IMR-90 (cell line): Measurements from ENCODE around the gene RPTOR. TPM values are rescaled to one million over a fixed set of nuclear protein-coding genes. Genes with fewer than 3 reads are reported as not detected.

Experiments
- ATAC-seq: fragments of 200-7000 bp; cut with Tn5 transposase; 2 replicates; pipeline ENCODE4 v1.9.1; 2020; ENCODE audit warnings: low read depth, mild to moderate bottlenecking, moderate library complexity
- BruUV-seq: library from RNA; stranded (reverse); fragments of 400-500 nt; replicated peaks from 2 replicates; lab custom pipeline; 2021; lab: Mats Ljungman, UMichigan
- CTCF ChIA-PET: fragments of 300-600 bp; formaldehyde crosslinking; extraction: SDS; loops from one replicate; lab custom pipeline; 2021; ENCODE audit warnings: antibody characterized with exemption; lab: Yijun Ruan, JAX
- POLR2A ChIA-PET: fragments of 300-600 bp; sonication (Branson Sonifier 250); formaldehyde crosslinking; loops from one replicate; lab custom pipeline; 2022; ENCODE audit warnings: antibody characterized with exemption; ENCODE audit not compliant: unreplicated experiment; lab: Charles Lee
- DNase-seq: peaks from one replicate; pipeline ENCODE4 v3.0.0; 2013
- H2AFZ ChIP-seq: replicated peaks from 2 replicates; pipeline ENCODE3; 2013; ENCODE audit warnings: low read length, mild to moderate bottlenecking; ENCODE audit not compliant: poor library complexity
- H2AK5ac ChIP-seq: 2 replicates; pipeline ENCODE4 v1.6.1; 2013; ENCODE audit warnings: low read depth, low read length, inconsistent platforms
- H2AK9ac ChIP-seq: replicated peaks from 2 replicates; pipeline ENCODE3; 2013; ENCODE audit warnings: mild to moderate bottlenecking, low read depth, low read length, moderate library complexity; ENCODE audit not compliant: poor library complexity
- H2BK120ac ChIP-seq: 2 replicates; pipeline ENCODE4 v1.6.1; 2013; ENCODE audit warnings: low read depth, low read length, inconsistent platforms
- H2BK15ac ChIP-seq: 3 replicates; pipeline ENCODE4 v1.6.1; 2013; ENCODE audit warnings: low read depth, low read length, inconsistent platforms
- H2BK20ac ChIP-seq: 2 replicates; pipeline ENCODE4 v1.6.1; 2013; ENCODE audit warnings: low read depth, mild to moderate bottlenecking, inconsistent platforms, low read length, moderate library complexity
- H2BK5ac ChIP-seq: 2 replicates; pipeline ENCODE4 v1.6.1; 2013; ENCODE audit warnings: mild to moderate bottlenecking, low read depth, low read length, inconsistent platforms; ENCODE audit not compliant: poor library complexity, severe bottlenecking
- H3K14ac ChIP-seq: replicated peaks from 2 replicates; pipeline ENCODE4 v1.6.1; 2013; ENCODE audit warnings: low read depth, low read length, inconsistent platforms
- H3K18ac ChIP-seq: 2 replicates; pipeline ENCODE4 v1.6.1; 2013; ENCODE audit warnings: low read depth, low read length, control low read depth
- H3K23ac ChIP-seq: 2 replicates; pipeline ENCODE4 v1.6.1; 2013; ENCODE audit warnings: low read depth, low read length, inconsistent platforms
- H3K27ac ChIP-seq: 2 replicates; pipeline ENCODE4 v1.5.1; 2013; ENCODE audit warnings: mild to moderate bottlenecking, control low read depth, low read length; ENCODE audit not compliant: insufficient read depth
- H3K27me3 ChIP-seq: 2 replicates; pipeline ENCODE4 v1.6.1; 2013; ENCODE audit warnings: low read length; ENCODE audit not compliant: control insufficient read depth, insufficient read depth
- H3K36me3 ChIP-seq: 2 replicates; pipeline ENCODE4 v1.6.1; 2013; ENCODE audit warnings: low read length, mixed read lengths; ENCODE audit not compliant: control insufficient read depth, insufficient read depth
- H3K4ac ChIP-seq: 2 replicates; pipeline ENCODE4 v1.6.1; 2013; ENCODE audit warnings: low read depth, low read length, inconsistent platforms
- H3K4me1 ChIP-seq: 2 replicates; pipeline ENCODE4 v1.6.1; 2013; ENCODE audit warnings: low read length, mixed read lengths; ENCODE audit not compliant: control insufficient read depth, insufficient read depth
- H3K4me2 ChIP-seq: 2 replicates; pipeline ENCODE4 v1.6.1; 2013; ENCODE audit warnings: low read depth, mild to moderate bottlenecking, control low read depth, low read length, moderate library complexity
- H3K4me3 ChIP-seq: 2 replicates; pipeline ENCODE4 v1.5.1; 2013; ENCODE audit warnings: low read depth, mild to moderate bottlenecking, control low read depth, low read length, moderate library complexity; ENCODE audit not compliant: insufficient read depth
- H3K56ac ChIP-seq: 2 replicates; pipeline ENCODE4 v1.6.1; 2013; ENCODE audit warnings: low read length, inconsistent platforms; ENCODE audit not compliant: insufficient read depth; ENCODE audit errors: extremely low read depth
- H3K79me1 ChIP-seq, 2 experiments: 2 replicates each; pipeline ENCODE4 v1.6.1; 2013; ENCODE audit warnings: low read length in 2 of 2, inconsistent platforms in 1 of 2, low read depth in 1 of 2
- H3K9ac ChIP-seq: 2 replicates; pipeline ENCODE4 v1.6.1; 2013; ENCODE audit warnings: low read depth, low read length, control low read depth
- H3K9me1 ChIP-seq: 2 replicates; pipeline ENCODE4 v1.6.1; 2013; ENCODE audit warnings: low read length, inconsistent platforms; ENCODE audit not compliant: insufficient read depth
- H3K9me3 ChIP-seq: 2 replicates; pipeline ENCODE4 v1.6.1; 2013; ENCODE audit warnings: low read length; ENCODE audit not compliant: control insufficient read depth, insufficient read depth
- H4K20me1 ChIP-seq: 2 replicates; pipeline ENCODE4 v1.6.1; 2013; ENCODE audit warnings: low read length, inconsistent platforms; ENCODE audit not compliant: insufficient read depth
- H4K5ac ChIP-seq: 2 replicates; pipeline ENCODE4 v1.6.1; 2013; ENCODE audit warnings: mild to moderate bottlenecking, low read depth, low read length, control low read depth
- H4K8ac ChIP-seq, 2 experiments: 2 replicates each; pipeline ENCODE4 v1.6.1; 2013; ENCODE audit warnings: low read depth in 2 of 2, low read length in 2 of 2, control low read depth in 1 of 2, inconsistent platforms in 1 of 2
- H4K91ac ChIP-seq: 2 replicates; pipeline ENCODE4 v1.6.1; 2013; ENCODE audit warnings: low read depth, low read length, inconsistent platforms; ENCODE audit not compliant: insufficient read depth
- WGBS, 2 experiments: methylation state at CpG; one replicate each; pipeline versions ENCODE4 v1.1.5 to v1.1.7; 2013; ENCODE audit warnings: missing lambda C conversion rate in 2 of 2; ENCODE audit not compliant: insufficient read length in 1 of 2; ENCODE audit errors: extremely low coverage in 2 of 2; 5-methylcytosine and 5-hydroxymethylcytosine counted together
- dilution Hi-C: fragments of 300-500 bp; cut with HindIII; formaldehyde crosslinking; loops from one replicate; pipeline ENCODE4 v1.14.3; 2018; ENCODE audit warnings: low sequenced_read_pairs; ENCODE audit not compliant: unreplicated experiment
- in situ Hi-C: fragments of 300-500 bp; cut with MboI; formaldehyde crosslinking; loops from 3 replicates; pipeline ENCODE4 v1.14.3; 2019; ENCODE audit warnings: low sequenced_read_pairs, inconsistent platforms, mixed read lengths
- intact Hi-C: fragments of 100-400 bp; cut with micrococcal nuclease; formaldehyde crosslinking; loops from 2 replicates; pipeline ENCODE4 v1.10.0; 2022
- polyA plus RNA-seq, 3 experiments: library from polyadenylated mRNA; depleted of rRNA; stranded (reverse); fragments of >200 nt; gene quantifications; 2 replicates each; pipeline ENCODE4 v1.2.3, GENCODE V29; 2012; ENCODE audit warnings: low replicate concordance in 1 of 3
- total RNA-seq: library from RNA; depleted of rRNA; stranded (reverse); fragments of >200 nt; gene quantifications from 2 replicates; pipeline ENCODE4 v1.2.3, GENCODE V29; 2012
- TF ChIP-seq, protein P1 (sequence below): fragments of 150-350 bp; IDR thresholded peaks from 2 replicates; pipeline ENCODE4 v1.6.1; 2017; ENCODE audit warnings: mild to moderate bottlenecking, antibody characterized with exemption, low read length, low read depth

Gene RPTOR
- total and polyA plus RNA-seq, 2 of the 4 experiments (the other 2 are of a cell fraction): 10.8 to 14.7 TPM

DNA sequence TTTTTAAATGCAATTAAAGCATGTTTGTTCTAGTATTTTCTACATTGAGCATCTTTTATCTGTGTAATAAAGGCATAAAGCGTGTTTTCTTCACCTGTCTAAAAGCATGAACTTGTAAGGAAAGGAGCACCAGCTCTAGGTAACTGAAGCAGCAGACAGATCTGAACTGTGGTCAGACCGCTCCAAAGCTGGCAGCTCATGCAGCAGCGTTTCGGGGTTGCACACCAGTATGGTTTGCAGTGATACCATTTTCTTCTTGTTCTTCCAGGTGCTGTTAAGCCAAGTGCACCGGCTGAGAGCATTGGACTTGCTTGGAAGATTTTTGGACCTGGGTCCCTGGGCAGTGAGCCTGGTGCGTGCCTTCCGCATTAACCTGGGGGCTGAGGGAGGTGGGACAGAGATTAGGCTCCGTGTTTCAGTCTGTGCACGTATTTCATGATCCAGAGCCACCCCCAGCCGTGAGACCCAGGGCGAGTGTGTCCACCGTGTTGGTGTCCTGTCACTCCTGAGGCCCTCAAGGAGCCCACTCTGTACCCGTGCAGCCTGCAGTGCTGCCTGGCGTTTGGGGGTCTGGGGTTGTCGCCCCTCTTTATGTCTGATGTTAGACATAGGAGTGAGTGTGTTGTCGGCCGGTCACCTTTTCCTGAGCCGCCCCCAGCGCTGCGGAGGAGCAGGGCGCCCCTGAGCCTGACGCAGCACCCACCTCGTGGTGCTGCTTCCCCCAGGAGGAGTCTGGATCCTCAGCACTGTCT is 310.7 kb downstream of the RPTOR start:
- H3K9me3 ChIP-seq: no peaks in the 10 kb centered on the region
- peak overlapping the region; percentile 77 for H3K18ac ChIP-seq
- H3K4ac ChIP-seq: peak overlapping the region; percentile 100
- peaks cover 67% of the 10 kb centered on the region for H3K9me1 ChIP-seq
- peak overlapping the region; percentile 100 for H2BK120ac ChIP-seq
- peak overlapping the region; percentile 99 for H2BK20ac ChIP-seq
- peak overlapping the region; percentile 100 for H2BK5ac ChIP-seq
- peak overlapping the region; percentile 95 for H2AK9ac ChIP-seq
- H3K14ac ChIP-seq: peak overlapping the region; percentile 89
- no peaks in the 10 kb centered on the region for H4K20me1 ChIP-seq
- H3K27me3 ChIP-seq: no peaks in the 10 kb centered on the region
- ChIA-PET POLR2A (no interaction called here), CTCF (interaction anchor here (0.9 to 1.8 kb wide), 2 partner anchors 11 to 37 kb away, joined by 3 to 7 read pairs; no protein-coding TSS in a partner anchor)
- dilution Hi-C loops: no loop called here
- 97% methylated on average over 4 of the region's 23 CpGs; no CpG with 5 or more reads in 1 of the 2 experiments for WGBS, 2 experiments
- ATAC-seq (no peak), DNase-seq (no peak)
- peak overlapping the region; percentile 86 for H3K23ac ChIP-seq
- no peak overlapping the region for H2AFZ ChIP-seq
- H3K27ac ChIP-seq: peak overlapping the region; percentile 98
- in situ Hi-C loops: no loop called here
- peaks cover 50% of the 10 kb centered on the region for H3K4me1 ChIP-seq
- no peak overlapping the region for H3K4me3 ChIP-seq
- peak overlapping the region; percentile 76 to 97 for H4K8ac ChIP-seq
- H2AK5ac ChIP-seq: peak overlapping the region; percentile 99
- TF ChIP-seq, protein P1, sequence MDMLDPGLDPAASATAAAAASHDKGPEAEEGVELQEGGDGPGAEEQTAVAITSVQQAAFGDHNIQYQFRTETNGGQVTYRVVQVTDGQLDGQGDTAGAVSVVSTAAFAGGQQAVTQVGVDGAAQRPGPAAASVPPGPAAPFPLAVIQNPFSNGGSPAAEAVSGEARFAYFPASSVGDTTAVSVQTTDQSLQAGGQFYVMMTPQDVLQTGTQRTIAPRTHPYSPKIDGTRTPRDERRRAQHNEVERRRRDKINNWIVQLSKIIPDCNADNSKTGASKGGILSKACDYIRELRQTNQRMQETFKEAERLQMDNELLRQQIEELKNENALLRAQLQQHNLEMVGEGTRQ: no peak
- peaks cover 30 to 76% of the 10 kb centered on the region in 2 experiments for H3K79me1 ChIP-seq
- no peak overlapping the region for H3K4me2 ChIP-seq
- H3K36me3 ChIP-seq: peaks cover 5% of the 10 kb centered on the region; the same call in 1 of the 2 replicates
- H4K5ac ChIP-seq: peak overlapping the region; percentile 87
- intact Hi-C loops: loop anchor here (5.0 to 10.0 kb wide), 2 partner anchors 268 to 381 kb away; partner anchors contain the start of gene NPTX1
- H3K9ac ChIP-seq: 0 out of 2 replicates have a peak overlapping the region, but pooled peaks have one; percentile 21
- H4K91ac ChIP-seq: peak overlapping the region; percentile 98
- peak overlapping the region; percentile 86 for H3K56ac ChIP-seq
- H2BK15ac ChIP-seq: peak overlapping the region; percentile 92
- BruUV-seq: no TSS peak
